Ishikawa (cell line): ENCODE data around the gene PRXL2B.

ENCODE experiments used
- CEBPB ChIP-seq: IDR thresholded peaks from 2 replicates; pipeline ENCODE4 v1.6.1; 2012
- CREB1 ChIP-seq: IDR thresholded peaks from 2 replicates; pipeline ENCODE4 v1.6.1; 2012; ENCODE audit warnings: low read depth
- EGR1 ChIP-seq: IDR thresholded peaks from 2 replicates; pipeline ENCODE4 v1.6.1; 2012
- EP300 ChIP-seq: IDR thresholded peaks from 2 replicates; pipeline ENCODE4 v1.6.1; 2012; ENCODE audit warnings: borderline replicate concordance
- FOXM1 ChIP-seq: IDR thresholded peaks from 2 replicates; pipeline ENCODE4 v1.6.1; 2012; ENCODE audit warnings: low read depth, borderline replicate concordance
- NFIC ChIP-seq: IDR thresholded peaks from 2 replicates; pipeline ENCODE4 v1.6.1; 2012
- RAD21 ChIP-seq: IDR thresholded peaks from 2 replicates; pipeline ENCODE4 v1.6.1; 2012; ENCODE audit warnings: low read depth
- TAF1 ChIP-seq: IDR thresholded peaks from 2 replicates; pipeline ENCODE4 v1.6.1; 2012; ENCODE audit warnings: low read depth, mild to moderate bottlenecking
- TCF12 ChIP-seq: IDR thresholded peaks from 2 replicates; pipeline ENCODE4 v1.6.1; 2012; ENCODE audit warnings: low read depth
- TEAD4 ChIP-seq: IDR thresholded peaks from 2 replicates; pipeline ENCODE4 v1.6.1; 2012
- YY1 ChIP-seq: IDR thresholded peaks from 2 replicates; pipeline ENCODE4 v1.6.1; 2012; ENCODE audit warnings: low read depth
- ZBTB7A ChIP-seq: IDR thresholded peaks from 2 replicates; pipeline ENCODE4 v1.6.1; 2012; ENCODE audit warnings: low read depth
- TF ChIP-seq, protein P1 (sequence below): IDR thresholded peaks from 2 replicates; pipeline ENCODE4 v1.6.1; 2012; ENCODE audit warnings: low read depth, mild to moderate bottlenecking
- TF ChIP-seq, protein P2 (sequence below): IDR thresholded peaks from 2 replicates; pipeline ENCODE4 v1.6.1; 2012
- TF ChIP-seq, protein P3 (sequence below): IDR thresholded peaks from 2 replicates; pipeline ENCODE4 v1.6.1; 2012

The PRXL2B gene

DNA sequence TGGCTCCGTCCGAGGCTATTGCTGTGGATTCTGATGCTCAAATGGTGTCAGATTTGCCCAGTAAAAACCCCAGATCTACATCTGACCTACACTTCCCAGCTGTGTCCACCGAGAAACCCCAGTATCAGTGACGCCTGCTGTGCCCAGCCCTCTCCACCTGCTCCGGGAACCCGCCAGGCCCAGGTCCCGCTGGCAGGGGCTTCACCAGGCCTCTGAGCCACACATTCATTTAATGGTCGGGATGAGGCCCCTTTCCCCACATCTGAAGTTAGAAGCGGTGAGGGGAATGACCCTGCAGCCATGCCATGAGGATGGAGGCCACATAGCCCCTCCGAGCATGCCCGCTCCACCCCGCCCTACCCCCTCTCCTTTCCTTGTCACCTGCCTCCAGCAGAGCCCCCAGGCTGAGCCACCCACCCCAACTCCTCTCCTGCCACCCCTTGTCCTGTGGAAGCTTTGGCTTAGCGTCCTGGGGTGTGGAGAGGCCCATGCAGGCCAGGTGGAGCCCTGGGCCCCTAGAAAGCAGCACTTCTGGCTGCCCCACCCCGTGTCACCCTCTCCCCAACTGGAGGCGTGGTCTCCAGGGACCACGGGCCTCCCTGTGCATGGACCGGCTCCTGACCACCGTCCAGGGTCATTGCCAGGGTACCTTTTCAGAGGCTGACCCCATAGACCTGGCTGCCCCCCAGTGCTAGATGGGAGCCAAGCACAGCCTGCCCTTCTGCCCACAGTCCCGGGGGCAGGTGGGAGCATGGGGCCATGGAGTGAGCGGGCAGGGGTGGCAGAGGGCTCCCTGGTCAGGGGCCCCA, 22.4 kb upstream of the PRXL2B start:
- TF ChIP-seq RAD21: no peak

DNA sequence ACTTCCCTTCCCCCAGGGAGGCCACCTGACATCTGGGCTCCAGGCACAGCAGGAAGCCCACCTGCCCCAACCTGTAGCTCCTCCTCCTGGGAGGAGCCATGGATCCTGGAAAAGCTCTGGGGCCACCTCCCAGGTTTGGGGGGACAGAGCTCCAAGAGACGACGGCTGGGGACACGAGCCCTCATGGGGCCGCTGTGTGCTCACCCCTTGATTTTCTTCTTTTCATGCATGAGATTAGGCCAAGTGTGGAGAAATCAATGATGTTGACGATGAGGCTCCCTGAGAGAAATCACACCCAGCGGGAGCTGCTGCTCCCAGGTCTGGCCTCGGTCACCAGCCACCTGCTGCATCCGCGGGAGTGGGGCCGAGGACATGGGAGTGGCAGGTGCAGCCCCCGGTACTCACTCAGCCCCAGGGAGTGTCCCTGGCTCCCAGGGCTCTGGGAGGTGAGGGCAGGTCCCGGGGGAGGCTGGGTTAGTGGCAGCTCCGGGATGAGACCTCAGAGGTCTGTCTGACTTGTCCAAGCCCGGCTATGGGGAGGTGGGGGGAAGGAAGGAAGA, 21.7 kb upstream of the PRXL2B start:
- TF ChIP-seq RAD21 (no peak), CEBPB (no peak)
- TF ChIP-seq, protein P1, sequence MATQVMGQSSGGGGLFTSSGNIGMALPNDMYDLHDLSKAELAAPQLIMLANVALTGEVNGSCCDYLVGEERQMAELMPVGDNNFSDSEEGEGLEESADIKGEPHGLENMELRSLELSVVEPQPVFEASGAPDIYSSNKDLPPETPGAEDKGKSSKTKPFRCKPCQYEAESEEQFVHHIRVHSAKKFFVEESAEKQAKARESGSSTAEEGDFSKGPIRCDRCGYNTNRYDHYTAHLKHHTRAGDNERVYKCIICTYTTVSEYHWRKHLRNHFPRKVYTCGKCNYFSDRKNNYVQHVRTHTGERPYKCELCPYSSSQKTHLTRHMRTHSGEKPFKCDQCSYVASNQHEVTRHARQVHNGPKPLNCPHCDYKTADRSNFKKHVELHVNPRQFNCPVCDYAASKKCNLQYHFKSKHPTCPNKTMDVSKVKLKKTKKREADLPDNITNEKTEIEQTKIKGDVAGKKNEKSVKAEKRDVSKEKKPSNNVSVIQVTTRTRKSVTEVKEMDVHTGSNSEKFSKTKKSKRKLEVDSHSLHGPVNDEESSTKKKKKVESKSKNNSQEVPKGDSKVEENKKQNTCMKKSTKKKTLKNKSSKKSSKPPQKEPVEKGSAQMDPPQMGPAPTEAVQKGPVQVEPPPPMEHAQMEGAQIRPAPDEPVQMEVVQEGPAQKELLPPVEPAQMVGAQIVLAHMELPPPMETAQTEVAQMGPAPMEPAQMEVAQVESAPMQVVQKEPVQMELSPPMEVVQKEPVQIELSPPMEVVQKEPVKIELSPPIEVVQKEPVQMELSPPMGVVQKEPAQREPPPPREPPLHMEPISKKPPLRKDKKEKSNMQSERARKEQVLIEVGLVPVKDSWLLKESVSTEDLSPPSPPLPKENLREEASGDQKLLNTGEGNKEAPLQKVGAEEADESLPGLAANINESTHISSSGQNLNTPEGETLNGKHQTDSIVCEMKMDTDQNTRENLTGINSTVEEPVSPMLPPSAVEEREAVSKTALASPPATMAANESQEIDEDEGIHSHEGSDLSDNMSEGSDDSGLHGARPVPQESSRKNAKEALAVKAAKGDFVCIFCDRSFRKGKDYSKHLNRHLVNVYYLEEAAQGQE: no peak

DNA sequence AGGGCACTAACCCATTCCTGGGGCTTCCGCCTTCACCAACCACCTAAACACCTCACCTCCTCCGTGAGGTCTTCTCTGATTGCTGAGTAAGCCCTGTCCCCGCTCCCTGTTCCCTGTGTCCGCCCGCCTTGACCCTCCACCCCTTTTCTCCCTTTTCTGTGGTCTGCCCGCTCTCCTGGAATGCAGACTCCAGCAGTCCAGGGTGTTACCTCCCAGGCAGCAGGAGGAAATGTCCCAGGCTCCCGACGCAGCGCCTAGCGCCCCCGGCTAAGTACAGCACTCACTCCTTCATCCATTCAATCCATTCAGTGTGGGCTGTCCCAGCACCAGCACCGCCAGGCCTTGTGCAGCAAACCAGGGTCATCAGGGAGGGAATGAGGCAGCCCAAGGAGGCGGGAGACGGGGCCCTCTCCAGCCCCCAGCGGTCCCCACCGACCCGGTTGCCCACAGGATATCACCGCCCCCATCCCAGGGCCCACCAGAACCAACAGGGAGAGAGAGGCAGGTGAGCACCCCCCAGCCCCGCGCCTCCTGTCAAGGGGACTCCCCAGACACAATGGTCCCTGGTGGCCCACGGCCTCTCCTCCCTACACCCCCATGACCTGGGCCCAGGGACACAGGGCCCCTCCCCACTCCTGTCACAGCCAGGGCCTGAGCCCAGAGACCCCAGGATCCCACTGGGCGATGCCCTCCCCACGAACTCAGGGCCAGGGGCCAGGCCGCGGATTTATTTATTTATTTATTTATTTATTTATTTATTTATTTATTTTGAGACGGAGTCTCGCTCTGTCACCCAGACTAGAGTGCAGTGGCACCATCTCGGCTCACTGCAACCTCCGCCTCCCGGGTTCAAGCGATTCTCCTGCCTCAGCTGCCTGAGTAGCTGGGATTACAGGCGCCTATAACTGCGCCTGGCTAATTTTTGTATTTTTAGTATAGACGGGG, 20.2 kb upstream of the PRXL2B start:
- TF ChIP-seq, protein P1: no peak
- TF ChIP-seq, protein P2, sequence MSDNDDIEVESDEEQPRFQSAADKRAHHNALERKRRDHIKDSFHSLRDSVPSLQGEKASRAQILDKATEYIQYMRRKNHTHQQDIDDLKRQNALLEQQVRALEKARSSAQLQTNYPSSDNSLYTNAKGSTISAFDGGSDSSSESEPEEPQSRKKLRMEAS: no peak
- TF ChIP-seq TAF1: no peak
- TF ChIP-seq, protein P3, sequence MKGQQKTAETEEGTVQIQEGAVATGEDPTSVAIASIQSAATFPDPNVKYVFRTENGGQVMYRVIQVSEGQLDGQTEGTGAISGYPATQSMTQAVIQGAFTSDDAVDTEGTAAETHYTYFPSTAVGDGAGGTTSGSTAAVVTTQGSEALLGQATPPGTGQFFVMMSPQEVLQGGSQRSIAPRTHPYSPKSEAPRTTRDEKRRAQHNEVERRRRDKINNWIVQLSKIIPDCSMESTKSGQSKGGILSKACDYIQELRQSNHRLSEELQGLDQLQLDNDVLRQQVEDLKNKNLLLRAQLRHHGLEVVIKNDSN: no peak
- TF ChIP-seq TCF12: no peak
- no peak for TF ChIP-seq NFIC
- no peak for TF ChIP-seq FOXM1
- no peak for TF ChIP-seq EGR1
- TF ChIP-seq EP300: no peak
- TF ChIP-seq ZBTB7A: no peak
- TF ChIP-seq RAD21: no peak

DNA sequence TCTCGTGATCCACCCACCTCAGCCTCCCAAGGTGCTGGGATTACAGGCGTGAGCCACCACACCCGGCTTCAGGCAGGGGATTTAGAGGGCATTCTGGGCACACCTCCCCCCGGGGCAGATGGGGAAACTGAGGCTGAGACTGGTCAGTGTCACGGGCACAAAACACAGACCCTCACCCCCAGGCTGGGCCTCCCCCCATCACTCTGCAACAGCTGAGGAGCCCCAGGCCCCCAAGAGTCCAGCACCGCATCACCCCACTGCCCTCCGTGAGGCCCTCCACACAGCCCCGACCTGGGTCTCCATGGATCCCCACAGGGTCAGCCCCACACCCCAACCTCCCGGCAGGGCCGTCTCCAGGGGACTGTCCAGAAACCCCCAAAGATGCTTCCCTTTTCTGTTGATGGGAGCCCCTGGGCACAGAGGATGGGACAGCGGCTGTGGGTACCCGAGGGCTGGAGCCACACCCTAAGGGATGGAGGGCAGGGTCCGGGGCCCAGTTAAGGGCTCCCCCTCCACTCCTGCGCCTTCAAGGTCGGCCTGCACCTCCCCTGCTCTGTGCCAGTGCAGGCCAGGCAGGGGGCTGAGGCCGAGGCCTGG, 19.4 kb upstream of the PRXL2B start:
- no peak for TF ChIP-seq FOXM1
- TF ChIP-seq TCF12: no peak

DNA sequence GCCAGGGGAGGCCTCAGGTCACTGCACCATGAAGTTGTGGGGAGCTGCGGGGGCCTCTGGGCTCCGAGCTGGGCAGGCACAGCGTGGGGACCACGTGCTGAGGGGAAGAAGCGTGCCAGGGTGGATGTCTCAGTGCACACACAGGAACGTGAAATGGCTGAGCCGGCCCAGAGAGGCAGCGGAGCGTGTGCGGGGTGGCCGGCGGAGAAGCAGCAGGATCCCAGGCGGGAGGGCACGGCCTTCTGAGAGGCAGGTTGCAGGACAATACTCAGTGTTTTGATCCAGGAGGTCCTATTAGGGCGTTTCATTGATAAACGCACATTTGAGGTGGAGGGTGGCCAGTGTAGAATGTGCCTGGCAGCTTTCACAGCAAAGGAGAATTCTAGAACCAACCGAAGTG, 17.5 kb upstream of the PRXL2B start:
- TF ChIP-seq RAD21 (no peak), TCF12 (no peak), TEAD4 (no peak), CREB1 (no peak), EGR1 (no peak), EP300 (no peak)
- TF ChIP-seq, protein P2: no peak

DNA sequence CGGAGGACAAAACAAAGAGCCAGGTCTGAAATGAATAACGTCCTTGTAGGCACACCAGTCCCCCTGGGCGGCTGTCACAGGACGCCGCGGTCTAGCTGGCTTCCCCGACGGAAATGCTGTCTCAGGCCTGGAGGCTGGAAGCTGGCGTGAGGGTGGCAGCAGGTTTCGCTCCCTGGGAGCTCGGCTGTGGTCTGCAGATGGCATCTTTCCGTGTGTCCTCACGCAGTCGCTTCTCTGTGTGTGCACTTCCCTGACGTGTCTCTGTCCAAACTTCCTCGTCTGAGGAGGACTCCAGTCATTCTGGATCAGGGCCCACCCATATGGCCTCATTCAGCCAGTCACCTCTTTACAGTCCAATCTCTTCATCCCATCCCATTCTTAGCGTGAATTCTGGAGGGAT, 16.2 kb upstream of the PRXL2B start:
- TF ChIP-seq, protein P1: no peak
- TF ChIP-seq CREB1: no peak
- no peak for TF ChIP-seq ZBTB7A
- no peak for TF ChIP-seq YY1
- no peak for TF ChIP-seq EGR1
- TF ChIP-seq FOXM1: no peak
- no peak for TF ChIP-seq RAD21
- no peak for TF ChIP-seq NFIC
- no peak for TF ChIP-seq CEBPB
- no peak for TF ChIP-seq TAF1
- TF ChIP-seq TCF12: no peak
- TF ChIP-seq EP300: no peak
- TF ChIP-seq, protein P3: no peak
- TF ChIP-seq, protein P2: no peak
